ENCODE measurements around the gene UTP18. TPM values are rescaled to one million over a fixed set of nuclear protein-coding genes. Genes with fewer than 3 reads are reported as not detected.

UTP18 gene
- total and polyA plus RNA-seq, 2 of the 8 experiments (the other 6 are each of a cell fraction or from before 2014, with no cell fraction given), result 17.9 to 85.7 TPM

GRCh38 chr17:51221322-51221721 lies 39.0 kb upstream of the UTP18 start:
- Histone ChIP-seq H3K23me2 (ENCODE audit: low read depth, low read length) (no peaks in the 10 kb centered on the region), H3K9me3 (ENCODE audit: insufficient read depth in 2 of 2, low read depth in 1 of 2, low read length in 1 of 2) (no peaks in the 10 kb centered on the region), H4K20me1 (replicated peaks in 1 of 2; ENCODE audit: control insufficient read depth in 1 of 2, insufficient read depth in 2 of 2, low read length in 2 of 2) (no peaks in the 10 kb centered on the region), H2BK20ac (ENCODE audit: low read length) (no peak overlapping the region), H3K79me2 (ENCODE audit: control insufficient read depth in 1 of 2, insufficient read depth in 2 of 2, low read length in 2 of 2) (peaks cover 0 to 7% of the 10 kb centered on the region in 2 experiments; a peak in 1 of 4 replicates), H3K4ac (replicated peaks; ENCODE audit: insufficient read length, low read depth, low read length) (no peak overlapping the region), H2BK5ac (ENCODE audit: low read depth, low read length) (no peak overlapping the region), H3K56ac (replicated peaks; ENCODE audit: insufficient read length, low read depth, low read length) (no peak overlapping the region), H3K4me3 (ENCODE audit: extremely low read depth in 1 of 4, insufficient read depth in 2 of 4, low read depth in 3 of 4, low read length in 4 of 4) (no peak overlapping the region), H3K27me3 (replicated peaks in 1 of 4; ENCODE audit: control insufficient read depth in 3 of 4, extremely low read depth in 1 of 4, insufficient read depth in 3 of 4, low read length in 3 of 4) (no peaks in the 10 kb centered on the region), H3K23ac (ENCODE audit: insufficient read length) (no peak overlapping the region), H3K79me1 (ENCODE audit: low read depth, low read length) (no peaks in the 10 kb centered on the region), H4K5ac (ENCODE audit: insufficient read length, low read depth, low read length) (no peak overlapping the region), H3K4me1 (replicated peaks in 1 of 4; ENCODE audit: control insufficient read depth in 3 of 4, insufficient read depth in 4 of 4, low read length in 3 of 4) (no peaks in the 10 kb centered on the region), H2BK12ac (ENCODE audit: low read depth, low read length) (no peak overlapping the region), H4K91ac (replicated peaks; ENCODE audit: insufficient read length, low read length) (no peak overlapping the region), H3K9ac (replicated peaks in 1 of 4; ENCODE audit: extremely low read depth in 1 of 4, low read depth in 3 of 4, low read length in 3 of 4) (no peak overlapping the region), H2BK15ac (ENCODE audit: low read length) (no peak overlapping the region), H2AFZ (ENCODE audit: low read length) (no peak overlapping the region), H3K27ac (ENCODE audit: low read depth, low read length) (no peak overlapping the region), H4K8ac (ENCODE audit: extremely low read depth, insufficient read depth, low read length) (no peak overlapping the region), H2AK5ac (ENCODE audit: low read depth, low read length) (no peak overlapping the region), H3K18ac (ENCODE audit: extremely low read depth, low read length) (no peak overlapping the region), H3K36me3 (ENCODE audit: control insufficient read depth in 2 of 4, insufficient read depth in 4 of 4, low read length in 3 of 4) (peaks cover 4 to 68% (median 41%) of the 10 kb centered on the region in 4 experiments; a peak in 7 of 8 replicates), H2BK120ac (replicated peaks; ENCODE audit: low read depth, low read length) (no peak overlapping the region), H3K14ac (ENCODE audit: insufficient read length) (no peak overlapping the region), H3K4me2 (ENCODE audit: insufficient read depth in 1 of 2, low read depth in 2 of 2, low read length in 2 of 2) (no peak overlapping the region)
- FAIRE-seq (no peak), DNase-seq (ENCODE audit: low read depth in 1 of 2, low spot score in 2 of 2) (no peak)
- CTCF ChIA-PET (ENCODE audit: partially characterized antibody), result interaction anchor here (0.7 kb wide), 1 partner anchor 38 kb away, joined by 3 read pairs; no protein-coding TSS in a partner anchor
- POLR2A ChIA-PET (ENCODE audit: partially characterized antibody), result no interaction called here
- WGBS, 2 experiments (ENCODE audit: extremely low coverage in 1 of 2, insufficient coverage in 1 of 2, insufficient read length in 1 of 2, insufficient replicate concordance in 2 of 2, low coverage in 1 of 2, low lambda C conversion rate in 2 of 2, missing lambda C conversion rate in 1 of 2), result 87% methylated on average over 4 of the region's 4 CpGs; no CpG with 5 or more reads in 1 of the 2 experiments
- TF ChIP-seq ZNF274 (IDR thresholded peaks at IDR 0.05; ENCODE audit: borderline replicate concordance, extremely low read depth, low read length) (no peak), USF2 (IDR thresholded peaks at IDR 0.05; ENCODE audit: low read length) (no peak), GTF2F1 (IDR thresholded peaks at IDR 0.05; ENCODE audit: borderline replicate concordance, low read depth, low read length) (no peak), CTCF (IDR thresholded peaks at IDR 0.05; ENCODE audit: control extremely low read depth in 1 of 3, insufficient read depth in 1 of 3, low read depth in 1 of 3, low read length in 3 of 3) (no peak), RAD21 (IDR thresholded peaks at IDR 0.05 in 1 of 2, conservative IDR thresholded peaks at IDR 0.05 in 1 of 2; ENCODE audit: low read depth in 2 of 2, low read length in 2 of 2) (no peak), CBX5 (IDR thresholded peaks at IDR 0.05; ENCODE audit: low read depth, low read length) (no peak), TEAD4 (IDR thresholded peaks at IDR 0.05; ENCODE audit: low read depth, low read length) (no peak), TAF1 (IDR thresholded peaks at IDR 0.05; ENCODE audit: low read depth, low read length) (no peak), SIRT6 (IDR thresholded peaks at IDR 0.05; ENCODE audit: low read length) (no peak), SRF (IDR thresholded peaks at IDR 0.05; ENCODE audit: low read depth, low read length) (no peak), TBP (IDR thresholded peaks at IDR 0.05; ENCODE audit: low read depth, low read length) (no peak)
